Kidney epithelial cell (primary cell): Measurements from ENCODE around the gene GSAP. TPM values are rescaled to one million over a fixed set of nuclear protein-coding genes. Genes with fewer than 3 reads are reported as not detected.
A peak's percentile ranks its signal among the peaks of the same experiment; 100 is the strongest.

Experiments
- DNase-seq: peaks from one replicate; pipeline ENCODE4 v3.0.0-alpha.2; 2010; ENCODE audit warnings: low read depth
- H3K27me3 ChIP-seq: 2 replicates; pipeline ENCODE4 v1.6.0; 2011; ENCODE audit warnings: low read length; ENCODE audit not compliant: control insufficient read depth, insufficient read depth
- H3K36me3 ChIP-seq: 2 replicates; pipeline ENCODE4 v1.5.1; 2011; ENCODE audit warnings: low read length; ENCODE audit not compliant: control insufficient read depth, insufficient read depth
- H3K4me3 ChIP-seq: 2 replicates; pipeline ENCODE4 v1.5.1; 2011; ENCODE audit warnings: low read depth, mild to moderate bottlenecking, control low read depth, low read length
- CTCF ChIP-seq: IDR thresholded peaks from 2 replicates; pipeline ENCODE4 v1.5.1; 2011; ENCODE audit warnings: mild to moderate bottlenecking, moderate library complexity, low read length, control low read depth, inconsistent platforms; ENCODE audit not compliant: insufficient read depth, poor library complexity, severe bottlenecking
- total RNA-seq: library from RNA; depleted of rRNA; stranded (reverse); fragments of >200 nt; gene quantifications from 2 replicates; pipeline ENCODE4 v1.2.3, GENCODE V29; 2015

Gene GSAP
- total RNA-seq, 1 donor from 2014 or later = 4.3 TPM

DNA sequence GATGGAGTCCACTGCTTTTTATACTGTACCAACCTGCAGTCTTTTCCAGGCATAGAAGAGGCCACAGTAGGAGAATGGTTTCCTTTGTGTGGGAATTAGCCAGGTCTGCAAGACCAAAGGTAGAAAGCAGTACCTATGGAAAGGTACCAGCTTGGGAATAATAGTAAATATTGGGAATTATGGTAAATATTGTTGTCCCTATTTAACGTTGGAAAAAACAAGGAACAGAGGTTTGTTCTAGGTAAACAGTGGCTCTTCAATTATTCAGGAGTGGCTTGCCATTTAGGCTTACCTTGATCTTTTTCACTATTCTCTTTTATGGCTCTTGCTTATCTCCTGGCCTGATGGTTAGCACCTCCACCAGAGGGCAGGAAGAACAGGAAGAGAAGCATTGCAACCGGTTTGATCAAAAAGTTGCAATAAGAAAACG lies 43.9 kb upstream of the GSAP start:
- TF ChIP-seq CTCF = no peak
- H3K27me3 ChIP-seq = no peaks in the 10 kb centered on the region
- H3K4me3 ChIP-seq = no peak overlapping the region
- H3K36me3 ChIP-seq = no peaks in the 10 kb centered on the region
- no peak for DNase-seq

DNA sequence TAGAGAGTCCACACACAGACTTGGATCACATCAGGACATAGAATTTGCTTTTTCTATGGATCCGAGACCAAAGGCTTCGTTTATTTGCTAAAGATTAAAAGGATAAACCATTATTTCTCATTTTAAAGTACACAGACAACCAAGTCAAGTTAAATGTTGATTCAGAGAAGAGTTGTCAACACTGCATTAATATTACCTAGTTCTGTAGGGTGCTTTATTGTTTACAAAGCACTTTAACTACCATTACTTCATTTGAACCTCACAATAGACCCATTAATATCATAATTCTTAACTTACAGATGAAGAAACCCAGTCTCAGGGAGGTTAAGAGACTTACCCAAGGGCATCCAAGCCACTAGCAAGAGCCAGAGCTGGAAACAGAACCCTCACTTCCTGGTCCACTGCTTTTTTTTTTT lies 43.2 kb upstream of the GSAP start:
- Histone ChIP-seq H3K27me3 (no peaks in the 10 kb centered on the region), H3K36me3 (no peaks in the 10 kb centered on the region), H3K4me3 (no peak overlapping the region)
- TF ChIP-seq CTCF = no peak
- DNase-seq = no peak

DNA sequence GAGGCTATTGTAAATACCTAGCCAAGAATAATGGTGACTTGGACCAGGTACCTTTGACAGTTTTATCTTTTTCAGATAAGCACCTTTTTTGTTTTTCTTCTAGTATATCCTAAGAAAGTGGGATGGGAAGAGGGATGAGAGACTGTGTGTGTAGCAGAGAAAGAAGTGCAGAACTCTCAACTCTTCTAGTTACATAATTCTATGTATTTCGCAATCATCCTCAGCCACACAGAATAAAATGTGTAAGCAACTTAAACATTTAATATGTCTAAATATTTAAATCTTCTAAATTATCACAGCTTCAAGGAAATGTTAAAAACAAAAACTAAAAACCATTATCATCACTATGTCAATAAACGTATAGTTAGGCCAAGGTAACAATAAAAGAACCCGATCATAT lies 42.6 kb upstream of the GSAP start:
- no peak for DNase-seq
- no peak for TF ChIP-seq CTCF
- Histone ChIP-seq H3K36me3 (no peaks in the 10 kb centered on the region), H3K27me3 (no peaks in the 10 kb centered on the region), H3K4me3 (no peak overlapping the region)

DNA sequence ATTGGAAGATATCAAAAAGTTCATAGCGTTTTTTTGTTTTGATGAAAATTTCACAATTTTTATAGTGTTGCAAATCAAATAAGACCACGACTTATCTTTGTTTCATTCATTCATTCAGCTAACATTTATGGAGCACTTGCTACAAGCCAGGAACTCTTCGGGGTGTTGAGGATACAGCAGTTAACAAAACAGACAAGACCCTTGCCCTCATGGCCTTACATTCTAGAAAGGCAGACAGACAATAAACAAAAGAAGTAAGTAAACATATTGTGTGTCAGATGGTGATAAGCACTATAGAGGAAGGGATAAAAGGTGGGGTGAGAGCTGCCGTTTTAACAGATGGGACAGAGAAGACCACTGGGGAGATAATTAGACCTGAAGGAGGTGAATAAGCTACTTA lies 41.6 kb upstream of the GSAP start:
- no peak for DNase-seq
- Histone ChIP-seq H3K36me3 (no peaks in the 10 kb centered on the region), H3K4me3 (no peak overlapping the region), H3K27me3 (no peaks in the 10 kb centered on the region)
- TF ChIP-seq CTCF = no peak

DNA sequence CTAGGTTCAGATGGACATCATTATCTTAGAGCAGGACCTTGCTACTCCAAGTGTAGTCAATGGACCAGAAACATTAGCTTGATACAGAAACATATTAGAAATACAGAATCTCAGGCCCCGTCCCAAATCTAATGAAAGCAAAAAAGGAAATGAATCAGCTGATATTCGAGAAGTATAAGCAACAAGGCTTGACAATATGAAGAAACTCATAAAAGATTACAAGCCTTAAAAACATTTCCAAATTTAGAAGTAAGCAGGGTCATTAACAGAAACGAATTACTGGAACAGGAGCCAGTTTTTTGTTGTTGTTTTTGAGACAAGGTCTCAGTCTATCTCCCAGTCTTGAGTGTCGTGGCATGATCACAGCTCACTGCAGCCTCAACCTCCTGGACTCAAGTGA lies 40.5 kb upstream of the GSAP start:
- Histone ChIP-seq H3K36me3 (no peaks in the 10 kb centered on the region), H3K4me3 (no peak overlapping the region), H3K27me3 (no peaks in the 10 kb centered on the region)
- DNase-seq = no peak
- no peak for TF ChIP-seq CTCF

DNA sequence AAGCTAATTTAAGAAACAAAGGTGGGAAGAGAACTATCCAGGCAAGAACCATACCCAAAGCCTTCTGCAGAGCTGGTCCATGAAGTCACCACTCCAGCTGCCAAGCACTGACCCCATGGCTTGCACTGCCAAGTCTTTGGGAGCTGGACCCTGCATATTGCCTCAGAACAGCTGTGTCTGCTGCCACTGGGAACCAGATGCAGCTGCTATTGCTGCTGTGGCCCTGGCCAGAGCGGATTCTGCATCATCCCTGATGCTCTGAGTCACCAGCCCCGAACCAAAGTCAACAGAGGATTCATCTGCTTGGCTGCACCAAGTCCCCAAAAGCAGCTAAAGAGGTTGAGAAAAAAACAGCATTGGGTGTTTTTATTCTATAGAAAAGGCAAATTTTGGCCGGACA lies 39.2 kb upstream of the GSAP start:
- H3K4me3 ChIP-seq = no peak overlapping the region
- no peak for TF ChIP-seq CTCF
- no peaks in the 10 kb centered on the region for H3K27me3 ChIP-seq
- no peaks in the 10 kb centered on the region for H3K36me3 ChIP-seq
- peak; percentile 56 for DNase-seq
